HG03378 (cell line): ENCODE data around the gene LIMA1.
"Not testable (repeated sequence)": the region's sequence is repeated elsewhere in the genome, so short reads cannot be mapped to it uniquely, and the experiment has no call there.

Source experiments
- ATAC-seq: cut with Tn5 transposase; IDR thresholded peaks from one replicate; pipeline ENCODE4 v1.9.1; 2021; ENCODE audit warnings: mild to moderate bottlenecking, moderate library complexity; ENCODE audit not compliant: unreplicated experiment

The LIMA1 gene

GRCh38 chr12:50283229-50283923 is at the start of gene LIMA1:
TSS of gene LIMA1 (minus strand) at chr12:50283520. CDS start at chr12:50248751, 34,769 bp downstream.
- peak; percentile 46 for ATAC-seq

GRCh38 chr12:50331745-50332144 is 48.4 kb upstream of the LIMA1 start:
- ATAC-seq: no peak

- not testable (repeated sequence) for ATAC-seq
These were observed 45.3 kb upstream of the LIMA1 start for GRCh38 chr12:50328664-50329063.

GRCh38 chr12:50326590-50327284 is 43.4 kb upstream of the LIMA1 start:
- no peak for ATAC-seq

GRCh38 chr12:50325890-50326391 is 42.6 kb upstream of the LIMA1 start:
- no peak for ATAC-seq

GRCh38 chr12:50324770-50325169 is 41.5 kb upstream of the LIMA1 start:
- ATAC-seq: not testable (repeated sequence)

GRCh38 chr12:50324077-50324476 is 40.8 kb upstream of the LIMA1 start:
- not testable (repeated sequence) for ATAC-seq

- ATAC-seq: no peak
These were observed 38.9 kb upstream of the LIMA1 start for GRCh38 chr12:50322206-50322605.

- no peak for ATAC-seq
These were observed 33.9 kb upstream of the LIMA1 start for GRCh38 chr12:50317203-50317602.

GRCh38 chr12:50315803-50316202 is 32.5 kb upstream of the LIMA1 start:
- ATAC-seq: no peak

GRCh38 chr12:50314636-50315312 is 31.5 kb upstream of the LIMA1 start:
- no peak for ATAC-seq

GRCh38 chr12:50313971-50314370 is 30.7 kb upstream of the LIMA1 start:
- ATAC-seq: not testable (repeated sequence)

GRCh38 chr12:50313256-50313931 is 30.1 kb upstream of the LIMA1 start:
- no peak for ATAC-seq

- not testable (repeated sequence) for ATAC-seq
These were observed 28.7 kb upstream of the LIMA1 start for GRCh38 chr12:50311858-50312609.

- ATAC-seq: no peak
These were observed 26.6 kb upstream of the LIMA1 start for GRCh38 chr12:50309950-50310349.

GRCh38 chr12:50302686-50303085 is 19.4 kb upstream of the LIMA1 start:
- ATAC-seq: no peak

- no peak for ATAC-seq
These were observed 14.7 kb upstream of the LIMA1 start for GRCh38 chr12:50297996-50298395.

- ATAC-seq: no peak
These were observed 13.7 kb upstream of the LIMA1 start for GRCh38 chr12:50297027-50297426.

- no peak for ATAC-seq
These were observed 13.2 kb upstream of the LIMA1 start for GRCh38 chr12:50296554-50296953.

- no peak for ATAC-seq
These were observed 8.1 kb upstream of the LIMA1 start for GRCh38 chr12:50291377-50291776.
